Fibroblast of lung (primary cell): Measurements from ENCODE around the gene SPRY1.

Experiments
- EZH2 ChIP-seq: IDR thresholded peaks from 2 replicates; pipeline ENCODE4 v1.5.1; 2012; ENCODE audit warnings: low read length, control low read depth, mild to moderate bottlenecking; ENCODE audit errors: missing control alignments
- TF ChIP-seq, protein P1 (sequence below), 2 donors: IDR thresholded peaks in 1 of 2; conservative IDR thresholded peaks in 1 of 2; 1 replicate in 1 of 2; 2 replicates in 1 of 2; pipeline ENCODE4 v1.5.1; 2011 to 2012; ENCODE audit warnings: low read length in 2 of 2, control low read depth in 1 of 2, inconsistent platforms in 1 of 2, low read depth in 1 of 2, mild to moderate bottlenecking in 1 of 2

DNA sequence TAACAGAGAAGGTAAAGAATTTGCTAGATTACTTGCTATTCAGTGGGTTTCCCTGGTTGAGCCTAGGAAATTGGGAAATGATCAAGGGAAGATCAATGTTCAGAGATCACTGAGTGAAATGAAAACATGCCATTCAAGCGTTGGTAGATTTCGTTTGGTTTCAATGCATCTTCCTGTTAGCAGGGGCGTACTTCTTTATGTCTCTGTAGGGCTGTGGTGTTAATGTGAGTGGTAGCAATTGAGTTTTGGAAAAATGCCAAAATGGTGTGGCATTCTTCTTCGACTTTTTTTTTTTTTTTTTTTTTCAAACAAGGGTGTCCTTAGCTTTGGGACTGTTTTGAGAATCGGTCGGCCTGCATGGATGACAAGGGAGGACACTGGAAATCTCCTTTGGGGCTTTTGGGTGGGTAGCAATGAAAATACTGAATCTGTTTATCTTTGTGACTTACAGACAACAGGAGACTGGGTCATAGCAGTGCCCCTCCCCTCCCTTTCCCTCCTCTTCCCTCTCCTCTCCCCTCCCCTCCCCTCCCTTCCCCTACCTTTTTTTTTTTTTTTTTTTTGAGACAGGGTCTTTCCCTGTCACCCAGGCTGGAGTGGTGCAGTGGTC lies 50.4 kb downstream of the SPRY1 start:
- TF ChIP-seq, protein P1, sequence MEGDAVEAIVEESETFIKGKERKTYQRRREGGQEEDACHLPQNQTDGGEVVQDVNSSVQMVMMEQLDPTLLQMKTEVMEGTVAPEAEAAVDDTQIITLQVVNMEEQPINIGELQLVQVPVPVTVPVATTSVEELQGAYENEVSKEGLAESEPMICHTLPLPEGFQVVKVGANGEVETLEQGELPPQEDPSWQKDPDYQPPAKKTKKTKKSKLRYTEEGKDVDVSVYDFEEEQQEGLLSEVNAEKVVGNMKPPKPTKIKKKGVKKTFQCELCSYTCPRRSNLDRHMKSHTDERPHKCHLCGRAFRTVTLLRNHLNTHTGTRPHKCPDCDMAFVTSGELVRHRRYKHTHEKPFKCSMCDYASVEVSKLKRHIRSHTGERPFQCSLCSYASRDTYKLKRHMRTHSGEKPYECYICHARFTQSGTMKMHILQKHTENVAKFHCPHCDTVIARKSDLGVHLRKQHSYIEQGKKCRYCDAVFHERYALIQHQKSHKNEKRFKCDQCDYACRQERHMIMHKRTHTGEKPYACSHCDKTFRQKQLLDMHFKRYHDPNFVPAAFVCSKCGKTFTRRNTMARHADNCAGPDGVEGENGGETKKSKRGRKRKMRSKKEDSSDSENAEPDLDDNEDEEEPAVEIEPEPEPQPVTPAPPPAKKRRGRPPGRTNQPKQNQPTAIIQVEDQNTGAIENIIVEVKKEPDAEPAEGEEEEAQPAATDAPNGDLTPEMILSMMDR (conservative IDR thresholded peaks at IDR 0.05 in 1 of 2, IDR thresholded peaks at IDR 0.05 in 1 of 2; ENCODE audit: low read depth in 1 of 2, low read length in 2 of 2) = no peak
- TF ChIP-seq EZH2 = no peak
